GM23338 (cell line): Measurements from ENCODE around the gene RNF11. TPM values are rescaled to one million over a fixed set of nuclear protein-coding genes. Genes with fewer than 3 reads are reported as not detected.

Experiments
- ATAC-seq: fragments of 200-7000 bp; cut with Tn5 transposase; 3 replicates; pipeline ENCODE4 v1.9.1; 2020
- DNase-seq: peaks from one replicate; pipeline ENCODE4 v3.0.0-alpha.2; 2015; ENCODE audit warnings: low spot score
- H2AFZ ChIP-seq: fragments of 200-600 bp; sonication (generic); 2 replicates; pipeline ENCODE4 v1.8.0; 2016; ENCODE audit warnings: antibody characterized with exemption, mild to moderate bottlenecking, moderate library complexity
- H3F3A ChIP-seq: fragments of 200-600 bp; sonication (generic); replicated peaks from 2 replicates; pipeline ENCODE4 v1.8.0; 2017; ENCODE audit warnings: antibody characterized with exemption, mixed run types, low read depth
- H3K27ac ChIP-seq: fragments of 200-600 bp; sonication (generic); 2 replicates; pipeline ENCODE4 v1.6.1; 2016; ENCODE audit warnings: low read depth
- H3K27me3 ChIP-seq: fragments of 200-600 bp; sonication (generic); 2 replicates; pipeline ENCODE4 v1.8.0; 2016; ENCODE audit warnings: mild to moderate bottlenecking, mixed run types, moderate library complexity; ENCODE audit not compliant: insufficient read depth
- H3K36me3 ChIP-seq: fragments of 200-600 bp; sonication (generic); 2 replicates; pipeline ENCODE4 v1.8.0; 2016; ENCODE audit warnings: mild to moderate bottlenecking; ENCODE audit not compliant: insufficient read depth
- H3K4me1 ChIP-seq: fragments of 200-600 bp; sonication (generic); 2 replicates; pipeline ENCODE4 v1.8.0; 2016; ENCODE audit warnings: mild to moderate bottlenecking, moderate library complexity; ENCODE audit not compliant: insufficient read depth
- H3K4me2 ChIP-seq: fragments of 200-600 bp; sonication (generic); 2 replicates; pipeline ENCODE4 v1.7.1; 2017; ENCODE audit warnings: mixed run types
- H3K4me3 ChIP-seq: fragments of 200-600 bp; sonication (generic); 2 replicates; pipeline ENCODE4 v1.6.1; 2016; ENCODE audit warnings: mixed run types
- H3K79me2 ChIP-seq: fragments of 200-600 bp; sonication (generic); replicated peaks from 2 replicates; pipeline ENCODE4 v1.8.0; 2017; ENCODE audit warnings: mild to moderate bottlenecking; ENCODE audit not compliant: insufficient read depth
- H3K9me2 ChIP-seq: fragments of 200-600 bp; sonication (generic); 2 replicates; pipeline ENCODE4 v1.8.0; 2017; ENCODE audit not compliant: insufficient read depth
- H4K20me1 ChIP-seq: fragments of 200-600 bp; sonication (generic); replicated peaks from 2 replicates; pipeline ENCODE4 v1.8.0; 2017; ENCODE audit warnings: mild to moderate bottlenecking; ENCODE audit not compliant: insufficient read depth
- H3K27ac Mint-ChIP-seq: 2 replicates; pipeline ENCODE4 v1.8.0; 2020; ENCODE audit warnings: inconsistent platforms, mild to moderate bottlenecking, moderate library complexity, mixed read lengths
- H3K27me3 Mint-ChIP-seq: 3 replicates; pipeline ENCODE4 v1.8.0; 2022; ENCODE audit warnings: low read depth, mild to moderate bottlenecking, moderate library complexity, mixed read lengths, inconsistent platforms; ENCODE audit not compliant: insufficient read depth, poor library complexity
- H3K36me3 Mint-ChIP-seq: 3 replicates; pipeline ENCODE4 v1.8.0; 2021; ENCODE audit warnings: low read depth, mild to moderate bottlenecking, inconsistent platforms, moderate library complexity, mixed read lengths
- H3K4me1 Mint-ChIP-seq: 3 replicates; pipeline ENCODE4 v1.8.0; 2020; ENCODE audit warnings: mild to moderate bottlenecking, inconsistent platforms, mixed read lengths
- H3K4me3 Mint-ChIP-seq: 3 replicates; pipeline ENCODE4 v1.8.0; 2021; ENCODE audit warnings: moderate library complexity, mild to moderate bottlenecking, inconsistent platforms, mixed read lengths
- H3K9me3 Mint-ChIP-seq: 3 replicates; pipeline ENCODE4 v1.8.0; 2020; ENCODE audit warnings: moderate library complexity, mild to moderate bottlenecking, inconsistent platforms, mixed read lengths
- CREB1 ChIP-seq: fragments of 250-450 bp; sonication (Bioruptor Pico); IDR thresholded peaks from 2 replicates; pipeline ENCODE4 v1.5.0; 2020; ENCODE audit warnings: low read depth, mild to moderate bottlenecking, moderate library complexity
- CTCF ChIP-seq, 2 experiments: fragments of 200-600 bp in 1 of 2; sonication (generic) in 1 of 2; conservative IDR thresholded peaks; 2 replicates each; pipeline versions ENCODE4 v1.5.1 to v1.6.1; 2016 to 2017; ENCODE audit warnings: antibody characterized with exemption in 2 of 2, low read depth in 2 of 2, mild to moderate bottlenecking in 2 of 2, moderate library complexity in 1 of 2
- EZH2 ChIP-seq: fragments of 200-600 bp; sonication (generic); IDR thresholded peaks from one replicate; pipeline ENCODE4 v1.8.0; 2017; ENCODE audit warnings: antibody characterized with exemption, mild to moderate bottlenecking, low read depth; ENCODE audit not compliant: unreplicated experiment
- EZH2phosphoT487 ChIP-seq: fragments of 200-600 bp; sonication (generic); IDR thresholded peaks from one replicate; pipeline ENCODE4 v1.8.1; 2018; ENCODE audit warnings: antibody characterized with exemption; ENCODE audit not compliant: unreplicated experiment
- POLR2AphosphoS5 ChIP-seq: IDR thresholded peaks from 2 replicates; pipeline ENCODE4 v1.6.1; 2016; ENCODE audit warnings: antibody characterized with exemption, low read depth
- STAT1 ChIP-seq: IDR thresholded peaks from one replicate; pipeline ENCODE4 v1.6.1; 2016; ENCODE audit warnings: antibody characterized with exemption; ENCODE audit not compliant: unreplicated experiment
- ZNF114 ChIP-seq: fragments of 250-450 bp; sonication (Bioruptor Pico); IDR thresholded peaks from 2 replicates; pipeline ENCODE4 v1.5.0; 2020; ENCODE audit warnings: mild to moderate bottlenecking, moderate library complexity
- polyA plus RNA-seq: library from polyadenylated mRNA; unstranded; fragments of >200 nt; fragmentation: Nextera tagmentation; extraction: Ambion mirVana; gene quantifications from 2 replicates; pipeline ENCODE4 v1.2.1, GENCODE V29; 2016
- total RNA-seq: library from RNA; depleted of rRNA; stranded (reverse); fragments of >200 nt; shearing (Covaris generic); gene quantifications from 2 replicates; pipeline ENCODE4 v1.2.3, GENCODE V29; 2014
- TF ChIP-seq, protein P1 (sequence below): IDR thresholded peaks from 2 replicates; pipeline ENCODE4 v1.6.1; 2016; ENCODE audit warnings: antibody characterized with exemption

Gene RNF11
- total and polyA plus RNA-seq, 2 experiments from 2014 or later = 22.3 to 43.0 TPM

- Histone ChIP-seq H4K20me1 (peaks cover 27% of the 10 kb centered on the region), H3K4me1 (peaks cover 35% of the 10 kb centered on the region), H3K79me2 (peaks cover 65% of the 10 kb centered on the region), H3F3A (no peaks in the 10 kb centered on the region), H3K4me3 (peak overlapping the region; percentile 96), H3K27ac (no peak overlapping the region), H3K4me2 (peak overlapping the region; percentile 99), H3K9me2 (no peaks in the 10 kb centered on the region), H3K27me3 (peaks cover 15% of the 10 kb centered on the region; the same call in 1 of the 2 replicates), H2AFZ (no peak overlapping the region), H3K36me3 (no peaks in the 10 kb centered on the region)
- peak; percentile 12 for DNase-seq
- Mint-ChIP-seq H3K27ac (no peak overlapping the region), H3K4me3 (no peak overlapping the region), H3K4me1 (peaks cover 30% of the 10 kb centered on the region), H3K27me3 (peaks cover 8% of the 10 kb centered on the region), H3K36me3 (no peaks in the 10 kb centered on the region), H3K9me3 (no peaks in the 10 kb centered on the region)
- no peak for ATAC-seq
- TF ChIP-seq STAT1 (no peak), EZH2 (no peak), CREB1 (CRISPR knock-in tag) (no peak), EZH2phosphoT487 (no peak), POLR2AphosphoS5 (no peak), CTCF (conservative IDR thresholded peaks at IDR 0.05; ENCODE audit: low read depth in 2 of 2) (no peak)
- TF ChIP-seq, protein P1, sequence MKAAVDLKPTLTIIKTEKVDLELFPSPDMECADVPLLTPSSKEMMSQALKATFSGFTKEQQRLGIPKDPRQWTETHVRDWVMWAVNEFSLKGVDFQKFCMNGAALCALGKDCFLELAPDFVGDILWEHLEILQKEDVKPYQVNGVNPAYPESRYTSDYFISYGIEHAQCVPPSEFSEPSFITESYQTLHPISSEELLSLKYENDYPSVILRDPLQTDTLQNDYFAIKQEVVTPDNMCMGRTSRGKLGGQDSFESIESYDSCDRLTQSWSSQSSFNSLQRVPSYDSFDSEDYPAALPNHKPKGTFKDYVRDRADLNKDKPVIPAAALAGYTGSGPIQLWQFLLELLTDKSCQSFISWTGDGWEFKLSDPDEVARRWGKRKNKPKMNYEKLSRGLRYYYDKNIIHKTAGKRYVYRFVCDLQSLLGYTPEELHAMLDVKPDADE = no peak
These were observed 1.9 kb downstream of the RNF11 start for GRCh38 chr1:51238034-51238403.

GRCh38 chr1:51240084-51240483, 4.0 kb downstream of the RNF11 start:
- peaks cover 32% of the 10 kb centered on the region for H3K4me1 ChIP-seq
- no peak overlapping the region for H3K4me2 ChIP-seq
- no peak overlapping the region for H3K4me3 Mint-ChIP-seq

DNA sequence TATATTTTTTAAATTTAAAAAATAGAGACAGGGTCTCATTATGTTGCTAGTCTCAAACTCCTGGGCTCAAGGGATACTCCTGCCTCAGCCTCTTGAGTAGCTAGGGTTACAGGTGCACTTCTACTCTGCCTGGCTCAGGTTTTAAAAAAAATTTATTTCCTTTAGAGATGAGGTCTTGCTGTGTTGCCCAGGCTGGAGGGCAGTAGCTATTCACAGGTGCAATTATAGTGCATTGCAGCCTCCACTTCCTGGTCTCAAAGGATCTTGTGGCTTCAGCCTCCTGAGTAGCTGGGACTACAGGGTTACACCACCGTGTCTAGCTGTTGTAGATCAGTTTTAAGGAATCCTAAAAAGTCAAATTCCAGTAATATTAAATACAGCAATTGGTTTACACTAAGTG, 5.0 kb downstream of the RNF11 start:
- Histone ChIP-seq H3K4me3 (no peak overlapping the region), H3K79me2 (peaks cover 96% of the 10 kb centered on the region), H3F3A (no peaks in the 10 kb centered on the region), H3K27ac (no peak overlapping the region), H3K36me3 (no peaks in the 10 kb centered on the region), H3K4me1 (peaks cover 24% of the 10 kb centered on the region), H3K27me3 (no peaks in the 10 kb centered on the region), H4K20me1 (peaks cover 33% of the 10 kb centered on the region), H3K9me2 (no peaks in the 10 kb centered on the region), H3K4me2 (no peak overlapping the region), H2AFZ (no peak overlapping the region)
- DNase-seq (no peak), ATAC-seq (no peak)
- H3K4me1 Mint-ChIP-seq = peaks cover 20% of the 10 kb centered on the region
- H3K4me3 Mint-ChIP-seq = no peak overlapping the region
- H3K27ac Mint-ChIP-seq = no peak overlapping the region
- H3K27me3 Mint-ChIP-seq = no peaks in the 10 kb centered on the region
- H3K9me3 Mint-ChIP-seq = no peaks in the 10 kb centered on the region
- no peaks in the 10 kb centered on the region for H3K36me3 Mint-ChIP-seq
- TF ChIP-seq, protein P1 = no peak
- TF ChIP-seq ZNF114 (CRISPR knock-in tag) = no peak
- no peak for TF ChIP-seq CTCF (conservative IDR thresholded peaks at IDR 0.05; ENCODE audit: low read depth in 2 of 2)
- no peak for TF ChIP-seq CREB1 (CRISPR knock-in tag)
- no peak for TF ChIP-seq EZH2phosphoT487

More at GRCh38 chr1:51240084-51240483, 4.0 kb downstream of the RNF11 start:
- no peak for DNase-seq
- no peak for TF ChIP-seq POLR2AphosphoS5
- Histone ChIP-seq H3K27me3 (peaks cover 6% of the 10 kb centered on the region; the same call in 1 of the 2 replicates), H3K4me3 (no peak overlapping the region), H3K79me2 (peaks cover 86% of the 10 kb centered on the region), H4K20me1 (peaks cover 32% of the 10 kb centered on the region), H2AFZ (no peak overlapping the region), H3K36me3 (no peaks in the 10 kb centered on the region), H3K9me2 (no peaks in the 10 kb centered on the region), H3F3A (no peaks in the 10 kb centered on the region), H3K27ac (no peak overlapping the region)
- peaks cover 4% of the 10 kb centered on the region for H3K27me3 Mint-ChIP-seq
- no peaks in the 10 kb centered on the region for H3K36me3 Mint-ChIP-seq
- H3K9me3 Mint-ChIP-seq = no peaks in the 10 kb centered on the region
- ATAC-seq = no peak
- H3K4me1 Mint-ChIP-seq = peaks cover 27% of the 10 kb centered on the region
- 0 out of 2 replicates have a peak overlapping the region, but pooled peaks have one; percentile 18 for H3K27ac Mint-ChIP-seq
